Tibial nerve (tissue), 4 donors: ENCODE results near the gene FAM193B. TPM values are rescaled to one million over a fixed set of nuclear protein-coding genes. Genes with fewer than 3 reads are reported as not detected.

Source experiments
- DNase-seq, 2 donors: peaks; one replicate each; pipeline ENCODE4 v3.0.0-alpha.2; 2019; ENCODE audit warnings: low spot score in 2 of 2
- H3K27ac ChIP-seq, 4 donors: fragments of 200-600 bp; sonication (generic) in 3 of 4; one replicate each; pipeline ENCODE4 v1.5.1; 2017 to 2019; ENCODE audit warnings: mild to moderate bottlenecking in 1 of 4
- H3K27me3 ChIP-seq, 2 donors: fragments of 200-600 bp; sonication (generic) in 1 of 2; one replicate each; pipeline versions ENCODE4 v1.5.1 to v1.6.0; 2017 to 2019
- H3K36me3 ChIP-seq, 3 donors: fragments of 200-600 bp; sonication (generic); one replicate each; pipeline ENCODE4 v1.5.1; 2018 to 2019
- H3K4me1 ChIP-seq, 4 donors: fragments of 200-600 bp; sonication (generic) in 3 of 4; one replicate each; pipeline ENCODE4 v1.5.1; 2017 to 2019
- H3K4me3 ChIP-seq, 4 donors: fragments of 200-600 bp; sonication (generic) in 3 of 4; one replicate each; pipeline ENCODE4 v1.5.1; 2017 to 2019; ENCODE audit warnings: mild to moderate bottlenecking in 1 of 4, moderate library complexity in 1 of 4
- H3K9me3 ChIP-seq, 4 donors: fragments of 200-600 bp; sonication (generic) in 3 of 4; one replicate each; pipeline ENCODE4 v1.5.1; 2017 to 2019
- EP300 ChIP-seq, 2 donors: sonication (generic); formaldehyde crosslinking; IDR thresholded peaks; one replicate each; pipeline ENCODE4 v1.6.1; 2017; ENCODE audit warnings: antibody characterized with exemption in 2 of 2, mild to moderate bottlenecking in 1 of 2
- POLR2A ChIP-seq, 2 donors: fragments of 450-650 bp; IDR thresholded peaks; one replicate each; pipeline ENCODE4 v1.6.1; 2017; ENCODE audit warnings: antibody characterized with exemption in 2 of 2, mild to moderate bottlenecking in 2 of 2, moderate library complexity in 2 of 2
- WGBS, 2 donors: methylation state at CpG; one replicate each; pipeline ENCODE4 v1.1.5; 2018; 5-methylcytosine and 5-hydroxymethylcytosine counted together
- total RNA-seq, 4 donors: library from RNA; depleted of rRNA; stranded (reverse); fragments of >200 nt; gene quantifications; one replicate each; pipeline ENCODE4 v1.1.0, GENCODE V29; 2016
- TF ChIP-seq, protein P1 (sequence below), 5 experiments: fragments of 200-600 bp in 3 of 5; fragments of 450-650 bp in 2 of 5; sonication (generic) in 3 of 5; IDR thresholded peaks; one replicate each; pipeline ENCODE4 v1.5.1; 2016 to 2019; ENCODE audit warnings: antibody characterized with exemption in 5 of 5, mild to moderate bottlenecking in 3 of 5, moderate library complexity in 2 of 5

Gene FAM193B
- total RNA-seq, 4 donors from 2014 or later = 82.4 to 152 (median 115) TPM

DNA sequence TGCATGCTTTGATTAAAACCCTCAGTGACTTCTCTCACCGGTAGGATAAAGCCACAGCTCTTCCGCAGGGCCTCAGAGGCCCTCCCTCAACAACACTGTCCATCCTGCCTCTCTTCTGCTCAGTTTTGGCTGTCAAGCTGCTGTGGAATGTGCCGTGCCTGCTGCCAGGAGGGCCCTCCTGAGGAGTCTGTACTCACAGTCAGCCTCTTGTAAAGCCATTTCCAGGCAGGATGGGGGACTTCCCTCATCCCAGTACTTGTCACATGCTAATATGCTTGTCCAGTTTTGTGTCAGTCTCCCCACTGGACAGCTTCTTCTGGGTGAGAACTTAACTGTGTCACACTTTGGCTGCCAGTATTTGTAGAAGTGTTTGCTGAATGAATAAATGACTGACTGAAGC lies 23.7 kb downstream of the FAM193B start:
- Histone ChIP-seq H3K36me3 (peaks cover 0 to 87% (median 39%) of the 10 kb centered on the region in 3 donors), H3K27me3 (no peaks in the 10 kb centered on the region), H3K9me3 (no peaks in the 10 kb centered on the region), H3K27ac (no peak overlapping the region), H3K4me3 (no peak overlapping the region), H3K4me1 (no peaks in the 10 kb centered on the region)
- WGBS, 2 donors = 73 to 83% methylated on average over 3 of the region's 3 CpGs
- TF ChIP-seq, protein P1, sequence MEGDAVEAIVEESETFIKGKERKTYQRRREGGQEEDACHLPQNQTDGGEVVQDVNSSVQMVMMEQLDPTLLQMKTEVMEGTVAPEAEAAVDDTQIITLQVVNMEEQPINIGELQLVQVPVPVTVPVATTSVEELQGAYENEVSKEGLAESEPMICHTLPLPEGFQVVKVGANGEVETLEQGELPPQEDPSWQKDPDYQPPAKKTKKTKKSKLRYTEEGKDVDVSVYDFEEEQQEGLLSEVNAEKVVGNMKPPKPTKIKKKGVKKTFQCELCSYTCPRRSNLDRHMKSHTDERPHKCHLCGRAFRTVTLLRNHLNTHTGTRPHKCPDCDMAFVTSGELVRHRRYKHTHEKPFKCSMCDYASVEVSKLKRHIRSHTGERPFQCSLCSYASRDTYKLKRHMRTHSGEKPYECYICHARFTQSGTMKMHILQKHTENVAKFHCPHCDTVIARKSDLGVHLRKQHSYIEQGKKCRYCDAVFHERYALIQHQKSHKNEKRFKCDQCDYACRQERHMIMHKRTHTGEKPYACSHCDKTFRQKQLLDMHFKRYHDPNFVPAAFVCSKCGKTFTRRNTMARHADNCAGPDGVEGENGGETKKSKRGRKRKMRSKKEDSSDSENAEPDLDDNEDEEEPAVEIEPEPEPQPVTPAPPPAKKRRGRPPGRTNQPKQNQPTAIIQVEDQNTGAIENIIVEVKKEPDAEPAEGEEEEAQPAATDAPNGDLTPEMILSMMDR (IDR thresholded peaks at IDR 0.05) = no peak
- TF ChIP-seq POLR2A (IDR thresholded peaks at IDR 0.05) = no peak
- TF ChIP-seq EP300 (IDR thresholded peaks at IDR 0.05) = no peak
- no peak for DNase-seq

- TF ChIP-seq POLR2A (IDR thresholded peaks at IDR 0.05) (no peak), EP300 (IDR thresholded peaks at IDR 0.05) (no peak)
- TF ChIP-seq, protein P1 (IDR thresholded peaks at IDR 0.05) = no peak
- no peaks in the 10 kb centered on the region for H3K27me3 ChIP-seq
- no peak for DNase-seq
- WGBS, 2 donors = 82 to 87% methylated on average over 12 of the region's 12 CpGs
- H3K4me1 ChIP-seq = no peaks in the 10 kb centered on the region
- H3K27ac ChIP-seq = no peak overlapping the region
- H3K4me3 ChIP-seq = no peak overlapping the region
- peaks cover 2 to 97% (median 49%) of the 10 kb centered on the region in 3 donors for H3K36me3 ChIP-seq
- H3K9me3 ChIP-seq = no peaks in the 10 kb centered on the region
These were observed 24.8 kb downstream of the FAM193B start for GRCh38 chr5:177529247-177530203.

DNA sequence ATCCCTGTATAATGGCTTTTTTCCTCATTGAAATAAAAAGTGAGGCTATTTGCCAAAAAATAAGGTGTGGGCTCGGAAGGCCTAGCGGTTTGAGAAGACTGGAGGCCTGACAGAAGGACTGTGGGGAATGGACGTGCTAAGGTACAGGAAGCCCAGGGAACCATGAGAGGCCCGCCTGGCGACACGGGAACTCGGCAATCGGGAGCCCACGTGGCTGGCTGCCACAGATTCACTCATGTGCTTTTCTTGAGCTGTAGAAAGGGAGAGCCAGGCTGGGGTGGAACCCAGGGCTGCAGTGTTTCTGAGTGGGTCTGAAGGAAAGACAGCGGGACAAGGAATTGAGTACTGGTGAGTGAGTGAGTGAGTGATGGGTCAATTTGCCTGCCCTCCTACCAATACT lies 25.7 kb downstream of the FAM193B start:
- WGBS, 2 donors = 80 to 88% methylated on average over 10 of the region's 10 CpGs
- Histone ChIP-seq H3K9me3 (no peaks in the 10 kb centered on the region), H3K27me3 (no peaks in the 10 kb centered on the region), H3K4me1 (no peaks in the 10 kb centered on the region), H3K4me3 (no peak overlapping the region), H3K27ac (no peak overlapping the region), H3K36me3 (peaks cover 2 to 100% (median 51%) of the 10 kb centered on the region in 3 donors)
- TF ChIP-seq EP300 (IDR thresholded peaks at IDR 0.05) (no peak), POLR2A (IDR thresholded peaks at IDR 0.05) (no peak)
- TF ChIP-seq, protein P1 (IDR thresholded peaks at IDR 0.05) = no peak
- no peak for DNase-seq

GRCh38 chr5:177527595-177527994 lies 26.8 kb downstream of the FAM193B start:
- no peaks in the 10 kb centered on the region for H3K27me3 ChIP-seq
- H3K27ac ChIP-seq = no peak overlapping the region
- no peak overlapping the region for H3K4me3 ChIP-seq
- WGBS, 2 donors = 90% methylated on average over 8 of the region's 8 CpGs
- H3K36me3 ChIP-seq = peaks cover 2 to 100% (median 51%) of the 10 kb centered on the region in 3 donors
- no peaks in the 10 kb centered on the region for H3K4me1 ChIP-seq
- TF ChIP-seq, protein P1 (IDR thresholded peaks at IDR 0.05) = no peak
- TF ChIP-seq EP300 (IDR thresholded peaks at IDR 0.05) = no peak
- no peak for TF ChIP-seq POLR2A (IDR thresholded peaks at IDR 0.05)
- no peaks in the 10 kb centered on the region for H3K9me3 ChIP-seq
- DNase-seq = no peak

DNA sequence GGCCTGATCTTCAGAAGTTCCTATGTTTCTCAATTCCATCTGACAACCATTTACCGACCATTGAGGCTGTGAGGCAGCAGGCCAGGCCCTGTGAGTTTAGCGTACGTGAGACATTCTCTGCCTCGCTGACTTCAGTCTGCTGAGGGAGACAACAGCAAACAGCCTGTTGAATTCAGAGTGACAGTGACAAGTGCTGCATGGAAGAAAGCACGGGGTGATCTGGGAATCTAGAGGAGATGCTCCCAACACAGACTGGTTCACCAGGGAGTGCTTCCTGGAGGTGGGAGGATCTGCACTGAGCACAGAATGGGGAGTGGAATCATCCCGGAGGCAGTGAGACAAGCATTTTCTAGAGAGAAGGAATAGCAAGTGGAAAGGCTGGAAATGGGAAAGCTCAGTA lies 27.6 kb downstream of the FAM193B start:
- TF ChIP-seq EP300 (IDR thresholded peaks at IDR 0.05) = no peak
- TF ChIP-seq, protein P1 (IDR thresholded peaks at IDR 0.05) = no peak
- TF ChIP-seq POLR2A (IDR thresholded peaks at IDR 0.05) = no peak
- peaks cover 2 to 100% (median 54%) of the 10 kb centered on the region in 3 donors for H3K36me3 ChIP-seq
- DNase-seq = no peak

More for the DNA sequence above, 27.6 kb downstream of the FAM193B start:
- no peaks in the 10 kb centered on the region for H3K9me3 ChIP-seq
- H3K4me1 ChIP-seq = no peaks in the 10 kb centered on the region
- H3K4me3 ChIP-seq = no peak overlapping the region
- WGBS, 2 donors = 83 to 86% methylated on average over 6 of the region's 6 CpGs
- H3K27me3 ChIP-seq = no peaks in the 10 kb centered on the region
- no peak overlapping the region for H3K27ac ChIP-seq
